HuH-7.5 (cell line): ENCODE results near the gene PLXNB3.

ENCODE experiments used
- DNase-seq: peaks from one replicate; pipeline ENCODE4 v3.0.0; 2011; ENCODE audit warnings: low spot score

The PLXNB3 gene

GRCh38 chrX:153773741-153774575 is 9.9 kb downstream of the PLXNB3 start:
- DNase-seq = no peak

GRCh38 chrX:153774576-153775292 is 10.7 kb downstream of the PLXNB3 start:
- DNase-seq = peak; percentile 4

GRCh38 chrX:153775293-153776119 is 11.5 kb downstream of the PLXNB3 start:
- DNase-seq = peak; percentile 10

GRCh38 chrX:153776120-153776599 is 12.1 kb downstream of the PLXNB3 start:
- DNase-seq = peak; percentile 6

- DNase-seq = peak; percentile 1
These were observed 12.6 kb downstream of the PLXNB3 start for GRCh38 chrX:153776611-153777045.

- no peak for DNase-seq
These were observed 13.4 kb downstream of the PLXNB3 start for GRCh38 chrX:153777261-153778090.

GRCh38 chrX:153778181-153778580 is 14.1 kb downstream of the PLXNB3 start:
- no peak for DNase-seq

- peak; percentile 64 for DNase-seq
These were observed 14.6 kb downstream of the PLXNB3 start for GRCh38 chrX:153778684-153779101.

- no peak for DNase-seq
These were observed 16.0 kb downstream of the PLXNB3 start for GRCh38 chrX:153779891-153780677.

GRCh38 chrX:153780678-153781427 is 16.8 kb downstream of the PLXNB3 start, which contains the start of gene SRPK3:
TSS of gene SRPK3 (plus strand) at chrX:153781041. CDS start at chrX:153781087, 46 bp downstream.
- no peak for DNase-seq

- no peak for DNase-seq
These were observed 17.5 kb downstream of the PLXNB3 start for GRCh38 chrX:153781428-153782047.

GRCh38 chrX:153782313-153782712 is 18.3 kb downstream of the PLXNB3 start:
- no peak for DNase-seq

- no peak for DNase-seq
These were observed 18.8 kb downstream of the PLXNB3 start for GRCh38 chrX:153782871-153783270.

- DNase-seq = no peak
These were observed 19.4 kb downstream of the PLXNB3 start for GRCh38 chrX:153783378-153784013.

GRCh38 chrX:153784325-153784967 is 20.4 kb downstream of the PLXNB3 start:
- DNase-seq = no peak

GRCh38 chrX:153786669-153787068 is 22.6 kb downstream of the PLXNB3 start:
- no peak for DNase-seq

GRCh38 chrX:153789654-153790053 is 25.6 kb downstream of the PLXNB3 start:
- no peak for DNase-seq
